NCI-H82 treated with DMSO at 0.1 percent for 48 hours (cell line): ENCODE data around the gene SMAP2.

ENCODE experiments used
- DNase-seq: peaks from one replicate; lab custom pipeline; 2025; ENCODE audit not compliant: unreplicated experiment; lab: John Stamatoyannopoulos, UW

The SMAP2 gene

DNA sequence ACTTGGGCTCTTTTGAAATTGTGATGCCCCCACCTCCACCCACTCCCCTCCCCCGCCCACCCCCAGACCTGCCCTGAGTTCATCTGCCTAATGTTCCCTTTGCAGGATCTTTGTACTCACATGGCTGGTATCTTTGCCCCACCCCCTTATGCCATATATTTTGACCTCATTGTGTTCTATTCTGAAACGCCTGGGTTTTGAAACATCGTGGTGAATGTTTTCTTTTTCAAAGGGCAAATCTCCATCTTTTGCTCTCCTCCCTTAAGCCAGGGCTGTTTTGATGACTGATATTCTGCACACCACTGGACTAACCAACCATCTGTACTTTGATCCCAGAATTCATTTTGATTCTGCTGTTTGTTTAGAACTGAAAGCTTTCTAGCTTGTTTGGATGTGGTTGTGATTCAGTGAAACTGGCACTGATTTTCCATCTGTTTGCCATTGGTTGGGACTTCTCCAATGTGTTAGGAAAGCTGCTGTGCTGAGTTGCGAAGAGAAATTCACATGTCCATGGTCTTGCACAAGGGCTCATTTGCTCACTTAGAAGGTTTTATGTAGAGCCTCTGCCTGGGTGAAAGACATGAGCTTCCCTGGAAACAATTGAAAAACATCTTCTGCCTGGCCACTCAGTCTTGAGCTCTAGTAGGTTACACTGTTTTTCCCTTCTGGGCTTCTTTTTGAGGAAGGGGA lies 16.5 kb downstream of the SMAP2 start:
- no peak for DNase-seq

DNA sequence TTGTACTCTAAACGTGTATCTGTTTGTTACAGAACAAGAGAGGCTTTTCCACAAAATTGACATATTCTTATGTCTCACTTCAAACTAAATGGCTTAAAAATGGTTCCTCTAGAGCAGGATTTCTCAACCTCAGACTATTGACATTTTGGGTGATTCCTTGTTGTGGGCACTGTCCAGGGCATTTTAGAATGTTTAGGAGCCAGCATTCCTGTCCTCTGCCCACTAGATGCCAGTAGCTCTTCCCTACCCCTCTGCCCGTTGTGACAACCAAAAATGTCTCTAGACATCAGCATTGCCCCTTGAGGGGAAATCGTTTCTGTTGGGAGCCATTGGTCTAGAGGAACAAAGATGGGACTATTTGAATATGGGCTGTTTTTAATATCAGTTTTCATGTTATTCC lies 17.3 kb downstream of the SMAP2 start:
- DNase-seq = no peak

DNA sequence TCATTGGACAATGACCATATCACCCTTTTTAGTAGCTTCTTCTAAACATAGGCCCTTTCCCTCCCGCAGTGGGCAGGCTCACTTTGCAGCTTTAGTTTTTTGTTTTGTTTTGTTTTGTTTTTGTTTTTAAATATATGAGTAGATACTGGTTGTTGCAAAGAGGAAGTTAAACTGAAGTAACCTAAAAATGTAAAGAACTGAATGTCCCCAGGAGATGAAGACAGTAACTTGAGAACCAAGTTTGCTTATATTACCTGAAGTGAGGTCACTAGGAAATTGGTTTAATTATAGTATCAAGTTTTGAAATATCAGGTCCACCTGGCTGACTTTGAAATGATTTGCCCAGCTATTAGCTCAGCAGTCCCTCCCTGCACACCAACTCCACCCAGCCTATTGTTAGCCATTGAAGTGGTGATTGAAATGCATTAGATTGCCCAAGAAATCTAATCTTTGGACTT lies 18.2 kb downstream of the SMAP2 start:
- DNase-seq = no peak

DNA sequence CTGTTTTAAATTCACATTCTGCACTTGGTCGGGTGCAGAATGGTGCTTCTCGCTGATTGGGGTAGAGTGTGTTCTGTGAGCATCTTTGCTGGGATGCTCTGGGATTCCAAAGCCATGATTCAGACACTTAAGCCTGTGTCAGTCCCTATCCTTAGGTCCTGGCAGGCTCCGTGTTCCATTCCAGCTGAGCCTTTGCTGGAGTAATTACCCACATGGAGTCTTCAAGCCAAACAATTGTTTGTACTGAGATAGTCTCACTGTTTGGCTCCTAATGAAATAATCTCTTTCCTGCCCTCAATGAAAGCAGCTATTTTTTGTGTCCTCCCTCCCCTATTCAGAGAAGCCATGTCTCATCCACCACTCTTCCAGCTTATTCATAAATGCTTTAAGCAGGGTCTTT lies 18.7 kb downstream of the SMAP2 start:
- DNase-seq = no peak

DNA sequence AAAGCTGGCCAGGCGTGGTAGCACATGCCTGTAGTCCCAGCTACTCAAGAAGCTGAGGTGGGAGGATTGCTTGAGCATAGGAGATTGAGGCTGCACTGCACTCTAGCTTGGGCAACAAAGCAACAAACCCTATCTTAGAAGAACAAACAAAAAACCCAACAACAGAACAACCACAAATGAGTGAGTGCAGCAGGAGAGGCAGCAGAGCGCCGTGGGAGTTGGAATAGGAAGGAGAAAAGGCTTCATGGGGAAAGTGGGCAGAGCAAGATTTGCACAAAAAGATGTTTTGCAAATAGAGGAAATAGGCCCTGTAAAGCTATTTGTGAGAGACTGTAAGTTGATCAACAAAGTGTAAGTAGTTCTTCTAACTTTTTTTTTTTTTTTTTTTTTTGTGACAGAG lies 19.6 kb downstream of the SMAP2 start:
- DNase-seq = no peak

DNA sequence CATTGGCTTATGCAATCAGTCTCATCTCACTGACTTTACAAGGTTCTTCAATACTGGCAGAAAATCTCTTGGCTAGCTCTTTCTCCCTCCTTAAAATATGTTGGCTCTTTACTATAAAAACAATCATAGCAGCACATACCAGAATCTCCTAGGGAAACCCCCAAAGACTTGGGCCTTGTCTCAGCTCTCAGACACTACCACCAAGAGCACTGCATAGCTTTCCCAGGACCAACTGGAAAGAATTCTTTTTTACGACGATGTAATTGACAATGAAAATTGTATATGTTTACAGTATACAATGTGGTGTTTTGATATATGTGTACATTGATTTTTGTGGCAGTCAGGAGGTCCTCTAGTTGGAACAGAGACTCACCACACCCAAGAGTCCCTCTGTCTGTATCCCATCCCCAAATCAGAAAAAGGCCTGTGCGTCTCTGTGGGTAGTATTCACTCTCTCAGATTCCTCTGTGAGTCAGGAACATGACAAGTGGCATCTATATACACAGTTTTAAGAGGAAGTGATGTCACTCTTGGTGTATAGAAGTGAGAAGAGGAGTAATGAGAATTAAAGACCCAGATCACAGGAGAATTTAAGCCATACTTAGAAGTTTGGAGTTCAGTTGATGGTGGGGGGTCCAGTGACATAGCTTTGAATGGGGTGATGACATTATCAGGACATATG lies 21.1 kb downstream of the SMAP2 start:
- no peak for DNase-seq

DNA sequence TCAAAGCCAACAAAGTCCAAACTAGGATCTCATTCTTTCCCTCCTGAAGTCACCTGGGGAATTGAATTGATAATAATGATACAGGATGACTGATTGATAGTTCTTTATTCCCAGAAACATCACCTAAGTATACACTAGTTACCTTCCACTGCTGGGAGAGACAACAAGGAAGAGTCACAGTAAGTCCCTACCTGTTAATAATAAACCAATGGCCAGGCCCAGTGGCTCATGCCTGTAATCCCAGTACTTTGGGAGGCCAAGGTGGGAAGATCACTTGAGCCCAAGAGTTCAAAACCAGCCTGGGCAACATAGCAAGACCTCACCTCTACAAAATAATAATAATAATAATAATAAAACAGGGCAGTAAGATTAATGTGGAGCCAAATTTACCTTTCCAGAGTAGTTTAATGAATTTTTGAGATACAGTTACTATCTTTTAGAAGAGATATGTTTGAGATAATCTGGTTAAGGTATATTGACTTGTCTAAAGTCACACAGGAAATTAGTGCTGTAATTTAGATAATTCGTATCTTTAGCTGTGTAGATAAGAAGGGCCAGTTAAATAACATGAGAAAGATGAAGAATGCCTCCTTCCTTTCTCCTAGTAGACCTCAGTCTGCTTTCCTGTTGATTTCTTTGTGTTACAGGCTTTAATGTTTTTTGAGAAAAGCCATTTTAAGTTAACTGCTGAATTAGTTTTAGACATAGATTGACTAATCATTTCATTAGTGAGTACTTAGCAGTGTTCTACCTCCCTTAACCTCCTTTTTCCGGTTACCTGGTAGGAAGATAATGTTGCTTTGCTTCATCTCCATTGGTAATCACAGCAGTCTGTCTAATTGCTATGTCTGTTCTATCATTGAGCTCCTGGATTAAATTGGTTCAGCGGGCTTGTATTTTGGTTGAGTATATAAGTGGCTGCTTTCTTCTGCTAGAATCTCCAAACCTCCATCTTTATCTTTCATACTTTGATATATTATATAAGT lies 22.0 kb downstream of the SMAP2 start:
- DNase-seq = no peak

DNA sequence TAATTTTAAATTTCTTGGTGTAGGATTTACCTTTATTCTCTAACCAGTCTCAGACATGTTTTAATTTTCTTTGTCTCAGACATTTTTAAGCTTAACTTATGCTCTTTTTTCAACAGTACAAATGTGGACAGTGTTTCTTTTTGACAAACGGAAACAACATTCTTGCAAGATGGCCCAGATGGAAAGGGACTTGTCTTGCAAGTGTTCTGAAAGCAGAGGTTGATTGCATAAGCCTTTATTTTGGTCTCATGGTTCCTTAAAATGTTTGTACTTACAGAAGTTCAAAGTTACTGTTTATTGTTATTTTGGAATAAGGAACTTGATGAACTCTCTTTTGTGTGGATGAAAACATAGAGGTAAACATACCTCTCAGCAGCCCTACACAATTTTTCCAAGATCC lies 22.9 kb downstream of the SMAP2 start:
- DNase-seq = no peak

DNA sequence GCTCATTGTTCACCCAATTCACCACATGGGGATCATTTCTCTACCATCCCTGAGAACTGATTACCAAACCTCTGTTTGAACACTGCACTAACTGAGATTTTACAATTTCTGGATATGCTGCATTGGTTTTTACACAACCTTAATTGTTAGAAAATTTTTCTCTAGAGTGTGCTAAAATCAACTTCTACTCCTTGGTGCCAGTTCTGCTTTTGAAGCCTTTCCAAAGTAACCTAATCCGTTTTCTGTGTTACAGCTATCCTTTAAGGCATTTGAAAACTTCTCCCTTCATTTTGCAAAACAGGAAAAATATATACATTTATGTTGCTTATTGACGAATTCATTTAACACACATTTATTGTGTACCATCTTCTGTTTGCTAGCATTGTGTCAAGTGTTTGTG lies 23.7 kb downstream of the SMAP2 start:
- DNase-seq = no peak

DNA sequence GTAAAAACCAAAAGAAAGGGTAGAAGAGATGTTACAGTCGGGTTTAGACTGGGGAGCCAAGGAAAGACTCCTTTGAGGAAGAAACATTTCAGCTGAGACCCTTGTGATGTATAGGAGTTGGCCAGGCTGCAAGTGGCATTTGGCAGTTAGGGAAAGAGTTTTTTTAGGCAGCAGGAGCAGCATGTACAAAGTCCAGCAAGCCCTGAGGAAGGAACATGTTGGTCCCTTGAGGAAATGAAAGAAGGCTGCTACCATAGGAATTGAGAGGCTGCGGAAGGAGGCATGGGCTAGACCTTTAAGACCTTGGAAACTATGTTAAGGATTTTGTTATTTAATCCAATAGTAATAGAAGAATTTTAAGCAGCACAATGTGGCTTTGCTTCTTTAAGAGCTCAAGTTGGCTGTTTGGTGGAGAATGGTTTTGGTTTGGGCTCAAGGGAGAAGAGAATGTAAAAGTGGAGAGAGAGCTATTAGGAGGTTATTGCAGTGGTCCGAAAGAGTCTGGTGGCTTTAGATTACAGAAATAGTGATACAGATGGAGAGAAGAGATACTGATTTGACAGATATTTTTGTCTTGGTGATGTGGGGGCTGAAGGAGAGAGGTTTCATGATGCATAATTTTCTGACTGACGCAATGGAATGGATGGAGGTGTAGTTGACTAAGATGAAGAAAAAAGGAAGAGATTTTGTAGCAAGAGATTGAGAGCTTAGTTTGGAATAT lies 26.6 kb downstream of the SMAP2 start:
- DNase-seq = no peak

DNA sequence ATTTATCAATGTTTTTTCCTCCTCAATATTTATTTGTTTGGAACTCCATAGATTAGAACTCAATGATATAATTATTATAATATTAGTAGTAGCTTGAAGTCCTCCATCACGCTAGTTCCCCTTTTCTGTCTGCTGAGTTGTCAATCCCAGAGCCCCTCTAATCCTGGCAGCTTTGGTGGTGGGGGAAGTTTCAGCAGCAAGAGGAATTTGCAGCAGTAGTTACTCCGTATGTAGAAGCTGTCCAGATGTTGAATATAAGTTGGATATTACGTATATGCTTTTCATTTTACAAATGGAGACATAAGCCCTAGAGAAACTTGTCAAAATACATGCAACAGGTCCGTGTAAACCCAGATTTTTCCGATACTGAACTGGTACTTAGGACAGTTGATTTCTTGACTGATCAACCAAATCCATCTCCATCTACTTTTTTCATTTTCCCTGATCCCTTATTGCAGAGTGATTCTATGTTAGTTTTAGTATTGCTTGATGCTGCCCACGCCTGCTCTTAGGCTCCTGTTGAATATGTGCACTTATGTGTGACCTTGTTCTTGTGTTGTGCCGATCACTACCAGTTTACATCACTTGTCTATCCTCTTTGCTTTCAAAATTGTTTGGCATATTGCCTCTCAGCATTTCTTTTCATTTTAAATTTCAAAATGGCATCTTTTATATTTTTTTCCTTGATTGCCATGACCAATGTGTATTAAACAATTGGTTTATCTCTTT lies 28.1 kb downstream of the SMAP2 start:
- DNase-seq = no peak

DNA sequence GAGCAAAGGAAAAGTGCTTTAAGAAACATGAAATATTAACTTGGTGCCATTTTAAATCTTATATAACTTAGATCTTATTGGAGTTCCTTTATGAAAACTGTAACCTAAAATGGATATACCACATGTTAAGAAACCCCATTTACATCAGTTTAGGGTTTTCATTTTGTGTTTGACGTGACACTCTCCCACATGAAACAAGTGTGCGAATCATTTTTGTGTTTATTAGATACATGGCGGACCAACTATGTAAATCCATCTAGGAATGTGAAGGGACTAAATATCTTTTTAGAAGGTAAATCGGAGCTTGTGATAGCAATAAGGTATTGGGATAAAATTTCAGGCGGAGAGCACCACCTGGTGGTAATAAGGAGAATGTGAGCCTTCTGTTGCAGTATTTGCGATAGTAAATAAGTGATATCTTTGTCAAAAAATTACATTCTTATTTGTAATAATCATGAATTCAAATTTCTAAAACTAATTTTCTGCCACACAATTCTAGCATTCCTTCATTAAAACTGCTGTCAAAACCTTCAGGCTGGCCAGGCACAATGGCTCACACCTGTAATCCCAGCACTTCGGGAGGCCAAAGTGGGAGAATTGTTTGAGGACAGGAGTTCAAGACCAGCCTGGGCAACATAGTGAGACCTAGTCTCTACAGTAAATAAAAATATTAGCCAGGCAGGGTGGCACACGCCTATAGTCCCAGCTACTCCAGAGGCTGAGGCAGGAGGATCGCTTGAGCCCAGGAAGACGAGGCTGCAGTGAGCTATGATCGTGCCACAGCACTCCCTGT lies 31.3 kb downstream of the SMAP2 start:
- DNase-seq = peak; percentile 40

DNA sequence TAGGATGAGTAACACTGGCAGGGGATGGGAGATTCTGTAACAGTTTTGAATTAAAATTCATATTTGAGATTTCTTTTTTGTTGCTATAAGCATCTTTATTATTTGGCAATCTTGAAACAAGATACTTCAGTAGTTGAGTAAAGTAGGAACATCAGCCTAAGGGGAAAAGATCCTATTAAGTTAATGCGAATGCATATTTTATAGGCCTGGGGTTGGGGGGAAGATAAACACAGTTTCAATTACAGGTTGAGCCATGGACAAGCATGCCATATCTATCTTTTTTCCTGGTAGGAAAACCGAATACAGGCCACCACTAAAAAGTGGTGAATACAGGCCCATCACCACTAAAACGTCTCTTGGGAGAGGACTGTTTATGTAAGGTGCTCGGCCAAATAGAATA lies 32.3 kb downstream of the SMAP2 start:
- DNase-seq = no peak

DNA sequence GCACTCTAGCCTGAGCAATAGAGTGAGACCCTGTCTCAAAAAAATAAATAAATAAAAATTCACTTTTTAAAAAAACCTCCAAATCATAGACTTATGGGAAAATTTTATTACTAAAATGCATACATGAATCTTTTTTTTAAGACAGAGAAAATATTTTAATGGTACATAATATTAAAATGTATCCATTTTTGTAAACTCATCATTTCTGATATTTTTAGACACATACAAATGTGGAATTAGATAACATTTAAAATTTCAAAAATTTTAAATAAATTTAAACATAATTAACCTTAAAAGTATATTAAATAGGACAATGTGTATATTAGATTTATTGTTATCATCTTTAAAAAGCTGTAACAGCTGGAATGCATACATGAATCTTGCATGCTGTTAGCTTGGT lies 33.9 kb downstream of the SMAP2 start:
- DNase-seq = no peak

DNA sequence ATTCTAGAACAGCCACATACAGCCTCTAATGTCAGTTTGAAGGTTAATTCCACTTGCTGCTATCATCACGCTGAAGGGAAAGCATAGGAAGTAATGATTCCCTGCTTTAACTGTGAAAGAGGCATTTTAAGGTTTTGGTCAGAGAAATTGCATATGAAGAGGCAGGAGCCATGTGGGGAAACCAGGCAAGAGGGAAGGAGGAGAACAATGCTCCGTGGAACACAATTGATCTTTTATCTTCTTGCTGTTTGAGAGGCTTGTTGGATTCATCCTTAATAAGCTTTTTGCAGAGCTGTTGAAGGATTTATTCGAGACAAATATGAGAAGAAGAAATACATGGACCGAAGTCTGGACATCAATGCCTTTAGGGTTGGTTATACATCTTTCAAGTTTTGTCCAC lies 35.9 kb downstream of the SMAP2 start:
- DNase-seq = no peak

DNA sequence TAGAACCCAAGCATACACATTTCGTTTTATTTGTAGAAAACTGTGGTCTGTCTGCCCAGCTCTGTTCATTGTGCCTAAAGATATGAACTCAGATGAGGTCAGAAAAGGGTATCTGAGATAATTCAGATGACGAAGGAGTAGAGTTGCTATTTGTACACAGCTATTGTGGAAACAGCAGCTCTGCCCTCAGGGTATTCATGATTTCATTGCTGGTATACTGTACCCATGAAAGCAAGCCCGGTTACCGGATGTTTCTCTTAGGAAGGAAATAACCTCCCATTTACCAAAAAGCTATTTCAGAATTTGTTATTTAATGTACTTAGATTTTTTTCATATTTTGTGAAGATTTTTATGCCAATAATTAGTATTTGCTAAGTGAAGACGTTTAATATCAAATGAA lies 37.8 kb downstream of the SMAP2 start:
- no peak for DNase-seq

DNA sequence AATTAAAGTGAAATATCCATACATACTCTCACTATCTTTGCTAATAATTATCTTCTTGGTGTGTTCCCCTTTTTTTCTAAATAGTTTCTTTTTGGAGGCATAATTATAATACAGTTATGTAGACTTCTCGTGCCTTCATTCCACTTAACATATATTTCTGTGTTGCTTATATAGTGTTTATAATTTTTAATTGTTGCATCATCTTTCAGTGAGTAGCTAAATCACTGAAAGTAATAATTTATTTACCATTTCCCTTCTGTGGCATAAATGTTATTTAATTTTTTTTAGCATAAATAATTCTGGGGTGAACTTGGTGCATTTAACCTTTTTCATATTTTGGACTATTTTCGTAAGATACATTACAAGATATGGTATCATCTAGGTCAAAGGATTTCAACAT lies 38.3 kb downstream of the SMAP2 start:
- no peak for DNase-seq

DNA sequence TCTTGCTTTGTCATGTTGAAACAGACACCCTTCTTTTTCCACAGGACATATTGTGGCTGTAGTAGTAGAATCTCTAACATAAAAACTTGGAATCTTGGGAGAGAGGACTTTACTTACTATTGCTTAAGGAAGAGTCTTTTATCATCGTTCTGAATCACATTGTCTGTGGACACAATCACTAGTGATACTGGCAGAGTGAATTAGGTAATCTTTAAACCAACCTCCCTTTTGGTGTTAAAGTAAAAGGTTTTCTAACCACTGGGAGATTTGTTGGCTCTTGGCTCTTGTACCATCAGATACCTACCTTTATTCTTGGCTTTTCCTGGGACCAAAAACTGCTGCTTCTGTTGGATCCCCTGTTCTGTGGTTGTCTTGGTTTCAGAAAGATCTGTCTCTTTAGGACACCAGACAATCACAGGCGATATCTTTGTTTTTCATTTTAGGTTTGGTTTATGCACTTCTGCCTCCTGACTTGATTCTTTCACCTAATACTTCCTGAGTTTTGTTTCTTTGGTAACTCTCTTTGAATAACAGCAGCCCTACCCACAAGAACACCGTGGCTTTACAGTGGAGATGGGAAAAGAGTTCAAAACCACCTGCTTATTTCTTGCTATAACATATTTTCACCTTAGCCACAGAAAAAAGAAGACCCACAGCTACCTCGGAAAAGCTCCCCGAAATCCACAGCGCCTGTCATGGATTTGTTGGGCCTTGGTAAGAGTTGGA lies 40.2 kb downstream of the SMAP2 start:
- no peak for DNase-seq

DNA sequence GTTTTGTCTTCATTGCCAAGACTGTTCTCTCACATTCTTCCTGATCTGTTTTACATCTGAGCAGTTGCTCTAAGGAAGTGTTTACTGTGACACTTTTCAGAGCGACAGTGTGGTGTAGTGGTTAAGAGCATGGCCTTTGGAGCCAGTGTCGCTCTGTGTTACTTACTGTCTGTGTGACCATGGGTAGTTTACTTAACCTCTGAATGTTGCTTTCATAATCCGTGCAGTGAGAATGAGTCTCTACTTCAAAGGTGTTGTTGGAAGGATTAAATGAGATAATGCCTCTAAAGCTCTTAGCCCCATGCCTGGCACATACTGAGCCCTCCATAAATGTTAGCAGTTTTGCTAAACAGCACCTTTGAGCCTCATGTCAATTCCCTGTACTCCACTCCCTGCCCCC lies 40.8 kb downstream of the SMAP2 start:
- DNase-seq = no peak
